Hindlimb muscle (tissue), 1 donor: ENCODE measurements around the gene OGG1. TPM values are rescaled to one million over a fixed set of nuclear protein-coding genes. Genes with fewer than 3 reads are reported as not detected.
"Not testable (repeated sequence)": the region's sequence is repeated elsewhere in the genome, so short reads cannot be mapped to it uniquely, and the experiment has no call there.

Source experiments
- DNase-seq: peaks from one replicate; pipeline ENCODE4 v3.0.0-alpha.2; 2013
- polyA plus RNA-seq: library from polyadenylated mRNA; unstranded; fragments of 120-200 nt; gene quantifications from one replicate; pipeline ENCODE4 v1.2.1, GENCODE V29; 2013; ENCODE audit not compliant: insufficient read length

OGG1 gene
- polyA plus RNA-seq, 1 donor: 33.1 TPM

DNA sequence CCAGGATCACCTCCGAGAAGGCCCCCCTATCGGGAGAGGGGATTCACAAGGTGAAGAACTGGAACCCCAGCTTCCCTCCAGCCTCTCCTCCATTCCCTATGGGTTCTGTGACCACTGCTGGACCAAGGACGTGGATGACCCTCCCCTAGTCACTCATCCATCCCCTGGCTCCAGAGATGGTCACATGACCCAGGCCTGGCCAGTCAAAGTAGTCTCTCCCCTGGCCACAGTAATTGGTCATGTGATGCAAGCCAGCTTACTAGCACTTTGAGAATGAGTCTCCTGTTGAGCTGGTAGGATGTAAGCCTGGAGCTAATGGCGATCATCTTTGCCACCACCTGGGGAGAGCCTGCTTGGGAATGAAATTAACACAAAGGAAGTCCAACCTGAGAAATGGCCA lies 16.1 kb downstream of the OGG1 start:
- no peak for DNase-seq

DNA sequence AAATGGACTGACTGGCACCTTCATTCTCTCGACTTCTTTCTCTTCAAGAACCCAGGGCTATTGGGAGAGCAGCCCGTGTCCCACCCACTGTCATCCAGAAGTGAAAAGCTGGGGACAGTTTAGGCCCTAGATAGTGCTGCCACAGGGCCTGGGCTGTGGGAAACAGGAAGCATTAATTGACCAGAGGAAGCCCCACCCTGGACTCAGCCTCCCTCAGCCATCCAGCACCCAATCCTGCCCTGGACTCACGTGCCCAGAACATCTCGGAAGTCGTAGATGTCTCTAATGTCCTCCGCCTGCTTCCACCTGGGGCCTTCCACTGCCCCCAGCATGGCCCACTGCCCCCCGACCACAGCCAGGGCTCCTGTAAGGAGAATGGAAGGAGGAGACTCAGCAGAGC lies 17.7 kb downstream of the OGG1 start:
- DNase-seq: no peak

DNA sequence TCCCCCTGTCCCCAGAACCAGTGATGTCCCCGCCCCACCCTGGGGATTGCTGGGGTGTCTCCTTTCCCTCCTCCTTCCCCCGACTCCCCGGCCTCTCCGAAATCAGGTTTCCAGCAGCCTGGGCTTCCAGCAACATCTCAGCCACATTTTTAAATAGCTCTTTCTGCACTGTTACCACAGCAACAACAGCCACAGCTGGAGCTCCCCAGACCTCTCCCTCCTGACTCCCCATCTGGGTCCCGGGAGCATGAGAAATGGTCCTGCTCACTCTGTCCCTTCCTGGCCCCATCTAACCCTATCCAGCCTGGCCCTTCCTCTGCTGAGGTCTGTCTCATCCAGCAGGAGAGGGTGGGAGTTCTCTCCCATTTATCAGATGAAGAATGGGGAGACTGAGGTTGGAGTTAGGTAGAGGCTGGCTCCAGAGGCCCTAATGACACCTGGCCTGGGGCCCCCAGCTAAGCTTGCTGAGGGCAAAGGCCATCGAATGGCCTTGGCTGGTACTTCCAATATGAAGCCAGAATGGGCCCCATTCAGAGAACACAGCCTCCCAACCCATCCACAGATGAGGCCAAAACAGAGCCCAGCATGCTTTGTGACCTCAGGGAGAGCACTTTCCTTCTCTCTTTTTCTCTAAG lies 18.5 kb downstream of the OGG1 start:
- no peak for DNase-seq

DNA sequence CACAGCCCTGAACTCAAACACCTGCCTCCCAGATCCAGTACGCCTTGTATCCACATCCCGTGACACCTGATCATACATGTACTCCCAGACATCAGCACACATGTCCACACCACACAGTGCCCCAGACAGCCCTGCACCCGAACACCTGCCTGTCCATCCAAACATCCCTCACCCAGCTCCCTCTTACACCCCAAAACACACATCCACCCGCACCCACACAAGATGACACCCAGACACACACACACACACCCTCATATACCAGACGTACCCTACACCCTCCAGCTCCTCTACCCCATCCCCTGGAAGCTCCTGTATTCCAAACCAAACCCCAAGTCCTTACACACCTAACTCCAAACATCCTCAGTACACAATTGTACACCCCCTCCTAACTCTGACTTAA lies 19.3 kb downstream of the OGG1 start:
- no peak for DNase-seq

DNA sequence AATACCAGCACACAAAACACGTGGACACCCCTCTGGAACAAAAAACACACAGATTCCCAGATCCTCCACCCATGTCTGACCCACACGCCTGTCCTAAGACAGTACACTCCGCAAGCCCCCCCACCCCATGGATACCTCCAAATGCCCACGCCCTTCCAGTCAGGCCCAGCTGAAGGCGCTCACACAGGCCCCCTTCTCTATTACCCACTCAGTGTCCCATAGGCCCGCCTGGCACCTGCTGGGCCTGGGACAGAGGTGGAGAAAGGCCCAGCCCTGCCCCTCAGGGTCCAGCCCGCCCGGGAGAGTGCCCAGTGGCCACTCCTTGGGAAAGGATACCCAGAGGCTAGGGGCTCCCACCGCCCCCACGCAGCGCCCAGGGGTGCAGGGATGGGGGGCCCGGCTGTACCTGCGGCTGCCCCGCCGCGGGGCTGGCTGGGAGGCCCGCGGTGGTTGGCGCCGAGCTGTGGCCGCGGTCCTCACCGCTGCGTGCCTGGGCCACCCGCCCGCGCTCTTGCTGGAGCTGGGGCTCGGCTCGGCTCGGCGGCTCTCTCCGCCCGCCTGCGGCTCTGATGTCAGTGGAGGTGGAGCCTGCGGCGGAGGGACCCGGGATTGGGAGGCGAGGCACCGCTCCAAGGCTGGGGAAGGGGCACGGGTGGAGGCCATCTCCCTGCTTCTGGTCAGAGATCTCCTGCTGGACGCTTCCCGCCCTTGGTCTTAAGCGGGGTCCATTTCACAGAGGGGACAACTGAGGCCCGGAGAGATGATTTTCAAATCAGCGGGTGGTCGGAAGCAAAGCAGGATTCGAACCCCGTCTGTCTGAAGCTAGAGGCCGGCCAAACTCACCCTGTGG lies 19.9 kb downstream of the OGG1 start, which contains the start of gene CAMK1:
Gene CAMK1, minus strand, starts transcription at position 522 of the 850 bp plus-strand sequence. CDS start 2,198 bp downstream, outside the sequence.
- DNase-seq: peak; percentile 85

DNA sequence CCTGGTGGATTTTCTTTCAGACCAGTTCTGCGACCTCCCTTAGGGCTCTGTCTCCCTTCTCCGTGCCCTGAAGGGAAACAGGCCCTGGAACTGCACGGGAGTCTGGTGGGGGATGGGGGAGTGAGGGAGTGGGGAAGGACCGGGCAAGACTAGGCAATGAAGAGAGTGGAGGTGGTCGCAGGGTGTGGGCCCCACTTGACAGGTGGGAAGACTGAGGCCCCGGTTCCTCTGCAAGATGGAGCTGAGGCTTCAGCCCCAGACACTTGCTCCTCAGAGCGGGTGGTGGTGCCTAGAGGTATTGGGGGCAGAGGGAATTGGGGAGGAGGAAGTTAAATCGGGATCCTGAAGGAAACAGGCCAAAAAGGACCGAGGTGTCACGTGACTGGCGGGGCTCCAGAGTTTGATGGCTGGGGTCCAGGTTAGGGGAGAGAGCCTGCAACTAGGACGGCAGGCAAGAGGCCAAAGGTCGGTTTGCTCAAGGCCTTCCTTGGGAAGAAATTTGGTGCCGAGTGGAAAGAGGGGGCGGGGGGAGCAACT lies 20.6 kb downstream of the OGG1 start:
- DNase-seq: peak; percentile 69

DNA sequence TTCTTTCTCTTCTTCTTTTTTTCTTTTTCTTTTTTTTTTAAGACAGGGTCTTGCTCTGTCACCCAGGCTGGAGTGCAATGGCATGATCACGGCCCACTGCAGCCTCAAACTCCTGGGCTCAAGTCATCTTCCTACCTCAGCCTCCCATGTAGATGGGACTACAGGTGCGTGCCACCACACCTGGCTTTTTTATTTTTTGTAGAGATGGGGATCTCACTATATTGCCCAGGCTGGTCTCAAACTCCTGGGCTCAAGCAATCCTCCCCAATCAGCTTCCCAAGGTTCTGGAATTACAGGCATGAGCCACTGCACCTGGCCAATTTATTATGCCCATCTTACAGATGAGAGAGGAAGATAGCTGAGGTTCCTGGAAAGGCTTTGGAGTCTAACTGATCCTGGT lies 21.3 kb downstream of the OGG1 start:
- not testable (repeated sequence) for DNase-seq

DNA sequence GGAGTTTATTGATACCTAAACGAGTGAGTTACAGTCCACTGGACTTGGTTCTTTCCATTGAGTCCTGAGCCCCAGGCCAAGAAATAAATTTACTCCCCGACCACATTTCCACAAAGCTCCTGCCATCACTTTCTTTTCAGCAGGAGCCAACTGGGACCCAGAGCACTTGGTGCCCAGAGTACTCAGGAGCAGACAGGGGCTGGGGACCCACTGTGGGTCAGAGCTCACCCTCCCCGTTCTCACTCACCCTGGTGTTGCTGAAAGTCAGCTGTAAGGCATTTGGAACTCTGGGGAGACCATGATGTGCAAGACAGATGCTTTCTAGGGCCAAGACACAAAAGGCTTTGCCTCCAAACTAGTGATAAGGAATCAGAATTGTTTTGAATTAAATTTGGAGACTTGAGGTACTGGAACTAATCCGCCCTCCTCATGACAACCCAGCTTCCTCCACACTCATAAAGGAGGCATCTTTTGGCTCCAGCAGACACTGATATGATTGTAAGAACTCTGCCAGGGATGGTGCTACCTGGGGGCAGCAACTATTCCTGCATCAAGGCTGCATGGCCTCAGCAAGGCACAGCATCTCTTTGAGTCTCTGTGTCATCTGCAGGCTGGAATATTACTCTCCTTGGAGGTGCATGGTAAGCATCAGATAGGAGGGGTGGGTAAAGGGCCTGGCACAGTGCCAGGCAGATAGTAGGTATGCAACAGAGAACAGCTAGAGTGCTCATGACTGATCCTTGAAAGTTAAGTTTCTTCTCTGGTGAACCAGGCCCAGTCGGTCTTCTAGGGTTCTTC lies 27.3 kb downstream of the OGG1 start:
- no peak for DNase-seq

DNA sequence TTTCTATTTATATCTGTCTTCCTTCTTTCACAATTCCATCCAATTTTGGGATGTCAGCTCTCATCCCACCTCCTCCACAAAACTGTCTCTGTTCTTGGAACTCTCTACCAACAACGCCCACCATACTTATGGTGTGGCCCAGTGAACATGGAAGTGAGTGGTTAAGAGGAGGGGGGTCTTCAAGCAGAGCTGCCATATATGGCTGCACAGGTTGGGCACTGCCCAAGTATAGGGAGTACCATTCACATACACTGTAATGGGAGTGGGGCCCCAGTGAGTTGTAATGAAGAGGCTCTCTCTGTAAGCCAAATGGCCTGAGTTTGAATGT lies 27.9 kb downstream of the OGG1 start:
- no peak for DNase-seq

DNA sequence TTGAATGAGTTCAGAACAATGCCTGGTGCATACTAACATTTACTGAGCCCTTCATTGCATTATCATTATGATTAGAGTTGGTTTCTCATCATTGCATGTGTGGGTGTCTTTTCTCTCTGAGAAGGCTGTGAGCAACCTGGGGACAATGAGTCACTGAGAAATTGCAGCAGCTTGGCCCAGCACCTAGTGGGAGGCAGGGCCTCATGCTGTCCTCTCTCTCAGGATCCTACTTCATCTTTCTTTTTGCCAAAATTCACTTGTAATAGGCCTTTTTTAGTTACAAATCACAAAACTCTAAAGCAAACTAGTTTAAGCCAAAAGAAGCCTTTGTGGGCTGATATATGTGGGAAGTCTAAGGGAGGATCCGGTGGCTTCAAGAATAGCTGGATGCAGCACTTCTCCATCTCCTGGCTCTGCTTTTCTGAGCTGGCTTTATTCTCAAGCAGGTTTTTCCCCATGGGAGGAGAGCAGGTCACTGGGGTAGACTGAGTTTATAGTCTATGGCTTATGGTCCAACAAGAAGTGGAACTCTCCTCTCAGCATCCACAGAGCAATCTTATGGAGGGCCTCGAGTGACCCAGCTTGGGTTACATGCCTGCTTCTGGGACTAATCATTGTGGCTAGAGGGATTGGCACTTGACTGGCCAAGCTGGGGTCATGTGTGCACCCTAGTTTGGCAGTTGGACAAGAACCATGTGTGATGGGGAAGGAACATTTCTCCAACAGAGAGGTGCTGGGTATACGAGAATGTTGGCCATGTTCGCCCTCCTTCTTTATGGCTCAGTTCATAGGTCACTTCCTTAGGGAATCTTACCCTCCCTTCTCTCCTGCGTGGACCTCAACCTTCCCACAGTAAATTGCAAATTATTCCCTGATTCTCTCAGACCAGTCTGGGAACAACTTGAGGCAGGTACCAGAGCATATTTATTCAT lies 28.7 kb downstream of the OGG1 start:
- no peak for DNase-seq

DNA sequence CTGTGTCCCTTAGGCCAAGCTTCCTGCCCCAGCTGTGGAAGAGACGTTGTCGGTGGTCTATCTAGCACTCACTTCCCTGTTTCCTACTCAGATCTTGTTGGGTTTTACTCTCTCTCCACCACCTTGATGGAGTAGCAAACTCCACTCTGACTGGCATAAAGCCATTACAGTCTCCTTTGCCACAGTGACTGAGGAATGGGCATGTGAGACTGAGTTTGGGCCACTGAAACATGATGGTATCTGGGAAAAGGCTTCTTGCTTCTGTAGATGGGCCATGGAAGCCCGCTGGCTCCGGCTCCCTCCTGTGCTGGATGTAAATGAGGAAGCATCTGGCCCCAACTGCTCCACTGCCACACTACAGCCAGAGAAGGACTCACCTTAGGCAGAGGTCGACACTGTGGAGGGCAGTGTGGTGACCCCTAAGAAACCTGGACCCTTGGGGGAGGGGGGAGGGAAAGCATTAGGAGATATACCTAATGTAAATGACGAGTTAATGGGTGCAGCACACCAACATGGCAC lies 29.4 kb downstream of the OGG1 start:
- no peak for DNase-seq

DNA sequence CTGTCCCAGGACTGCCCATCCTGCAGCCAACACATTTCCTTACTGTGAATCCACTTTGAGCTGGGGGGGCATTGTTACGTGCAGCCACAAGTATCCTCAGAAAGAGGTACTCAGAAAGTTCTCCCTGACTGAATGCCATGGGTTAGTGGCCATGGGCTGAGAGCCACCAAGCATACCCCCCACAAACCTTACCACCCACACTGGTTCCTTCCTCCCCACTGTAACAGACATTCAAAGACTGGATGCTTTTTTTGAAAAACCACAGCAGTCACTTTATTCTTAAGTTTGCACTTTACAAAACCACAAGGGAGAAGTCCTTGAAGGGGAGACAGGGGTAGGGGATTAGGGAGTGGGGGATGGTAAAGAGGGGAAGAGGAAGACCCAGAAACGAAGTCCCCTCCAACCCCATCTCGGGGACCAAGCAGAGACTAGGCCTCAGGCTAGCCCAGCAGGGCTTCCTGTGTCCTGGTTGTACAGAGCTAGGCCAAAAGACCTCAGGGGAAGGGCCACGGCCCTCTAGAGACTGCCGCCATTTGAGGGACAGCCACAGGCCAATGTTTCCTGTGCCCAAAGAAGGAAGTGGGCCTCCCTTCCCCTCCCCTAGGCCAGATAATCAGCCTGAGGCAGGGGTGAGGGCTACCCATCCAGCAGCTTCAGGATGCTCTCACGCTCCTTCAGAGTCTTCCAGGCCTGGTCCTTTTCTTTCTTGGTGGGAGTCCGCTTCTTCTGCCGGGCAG lies 30.1 kb downstream of the OGG1 start:
- no peak for DNase-seq

DNA sequence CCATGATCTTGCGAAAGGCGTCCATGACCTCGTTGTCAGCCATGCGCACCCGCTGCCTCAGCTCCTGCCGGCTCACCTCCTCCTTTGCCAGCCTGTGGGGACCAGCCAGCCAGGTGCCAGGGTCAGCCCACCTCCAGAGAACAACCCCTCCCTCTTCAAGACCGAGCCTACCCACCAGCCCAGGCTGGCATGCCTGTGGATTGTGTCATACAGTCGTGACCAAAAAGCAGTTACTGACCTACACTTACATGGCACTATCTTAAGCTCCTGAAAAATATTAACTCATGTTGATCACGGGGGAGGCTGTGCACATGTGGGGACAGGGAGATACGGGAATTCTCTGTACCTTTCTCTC lies 30.7 kb downstream of the OGG1 start:
- no peak for DNase-seq

DNA sequence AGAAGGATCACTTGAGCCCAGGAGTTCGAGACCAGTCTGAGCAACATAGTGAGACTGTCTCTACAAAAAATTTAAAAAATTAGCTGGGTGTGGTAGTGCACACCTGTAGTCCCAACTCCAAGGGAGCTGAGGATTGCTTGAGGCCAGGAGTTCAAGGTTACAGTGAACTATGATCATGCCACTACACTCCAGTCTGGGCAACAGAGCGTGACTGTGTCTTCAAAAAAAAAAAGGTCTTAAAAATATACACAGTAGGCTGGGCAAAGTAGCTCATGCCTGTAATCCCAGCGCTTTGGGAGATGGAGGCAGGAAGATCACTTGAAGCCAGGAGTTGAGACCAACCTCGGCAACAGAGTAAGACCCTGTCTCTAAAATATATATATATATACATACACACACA lies 31.2 kb downstream of the OGG1 start:
- no peak for DNase-seq

DNA sequence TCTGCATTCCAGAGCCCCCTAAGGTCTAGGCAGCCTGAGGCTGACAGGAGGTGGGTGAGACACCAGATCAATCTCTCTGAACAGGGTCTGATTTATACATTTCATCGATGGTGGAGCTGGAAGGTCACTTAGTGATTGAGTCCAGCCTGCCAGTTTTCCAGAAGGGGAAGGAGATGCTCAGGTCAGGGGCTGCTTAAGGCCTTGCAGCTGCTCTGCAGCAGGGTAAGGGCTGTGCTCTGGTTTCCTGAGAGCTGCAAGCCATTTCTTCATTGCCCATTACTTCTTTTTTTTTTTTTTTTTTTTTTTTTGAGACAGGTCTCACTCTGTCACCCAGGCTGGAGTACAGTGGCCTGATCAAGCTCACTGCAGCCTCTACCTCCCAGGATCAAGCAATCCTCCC lies 31.8 kb downstream of the OGG1 start:
- DNase-seq: no peak

DNA sequence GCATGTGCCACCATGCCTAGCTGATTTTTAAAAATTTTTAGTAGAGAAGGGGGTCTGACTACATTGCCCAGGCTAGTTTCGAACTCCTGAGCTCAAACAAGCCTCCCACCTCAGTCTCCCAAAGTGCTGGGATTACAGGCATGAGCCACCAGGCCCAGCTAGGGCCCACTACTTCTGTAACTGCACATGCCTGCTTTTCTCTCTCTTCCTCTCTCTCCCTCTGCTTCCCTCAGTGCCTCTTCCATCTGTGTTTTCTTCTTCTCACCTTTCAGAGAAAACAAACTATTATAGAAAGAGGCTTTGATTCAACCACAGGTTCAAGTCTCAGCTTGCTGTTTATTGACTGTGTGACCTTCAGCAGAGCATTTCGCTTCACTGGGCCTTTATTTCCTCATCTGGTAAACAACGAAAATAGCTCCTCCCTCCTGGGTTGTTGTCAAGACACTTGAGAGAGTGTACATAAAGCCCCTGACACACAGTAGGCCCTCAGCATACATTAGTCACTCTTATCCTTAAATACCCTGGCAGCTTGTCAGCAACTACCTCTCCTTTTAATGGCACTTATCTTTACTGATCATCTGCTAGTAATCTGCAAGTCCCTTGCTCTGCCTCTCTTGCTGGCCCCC lies 32.3 kb downstream of the OGG1 start:
- no peak for DNase-seq

DNA sequence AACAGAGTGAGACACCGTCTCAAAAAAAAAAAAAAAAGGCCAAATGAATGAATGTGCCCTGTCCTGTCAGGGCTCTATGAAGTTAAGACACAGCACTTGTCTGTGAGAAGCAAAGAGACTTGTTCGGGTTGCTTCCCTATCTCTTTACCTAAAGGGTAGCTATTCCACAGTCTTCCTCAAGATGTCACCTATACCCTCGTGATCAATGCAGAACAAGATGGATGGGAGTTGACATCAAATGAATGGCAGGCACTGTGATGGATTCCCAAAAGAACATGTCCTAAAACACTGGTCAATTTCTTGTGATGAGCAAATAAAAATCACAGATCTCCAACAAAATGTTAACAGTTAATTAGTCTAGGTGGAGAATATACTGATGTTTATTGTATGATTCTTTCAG lies 33.0 kb downstream of the OGG1 start:
- no peak for DNase-seq

DNA sequence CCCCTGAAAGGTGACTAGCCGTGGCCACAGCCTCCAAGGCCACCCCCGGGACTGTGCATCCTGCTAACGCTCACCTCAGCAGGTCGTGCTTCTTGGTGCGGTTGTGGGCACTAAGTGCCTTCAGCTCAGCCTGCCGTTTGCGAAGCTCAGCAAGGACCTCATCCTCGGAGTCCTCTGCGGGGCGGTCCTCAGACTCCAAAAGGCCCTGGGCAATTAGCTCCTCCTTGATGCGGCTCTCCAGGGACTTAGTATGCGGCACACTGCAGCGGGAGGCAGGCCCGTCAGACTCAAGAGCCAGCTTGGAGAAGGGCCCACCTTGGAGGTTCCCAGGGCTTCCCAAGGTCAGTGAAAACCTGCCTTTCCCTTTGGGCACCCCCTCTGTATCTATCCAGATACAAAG lies 34.2 kb downstream of the OGG1 start:
- DNase-seq: no peak

DNA sequence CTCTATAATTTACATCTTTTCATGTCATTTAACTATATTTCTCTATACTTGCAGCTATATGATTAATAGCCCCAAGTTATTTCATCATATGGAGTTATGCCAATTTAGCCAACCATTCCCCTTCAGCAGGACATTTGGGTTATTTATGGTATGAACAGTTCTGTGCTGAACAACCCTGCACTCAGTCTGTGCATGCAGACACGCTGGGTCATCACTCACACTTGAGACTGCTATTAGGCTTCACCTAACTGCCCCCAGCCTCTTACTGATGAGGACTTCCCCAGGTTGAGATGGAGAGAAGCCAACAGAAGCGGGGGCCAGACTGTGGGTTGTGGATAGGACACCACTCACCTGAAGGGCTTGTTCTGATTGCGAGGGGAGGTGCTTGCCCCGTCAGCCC lies 35.2 kb downstream of the OGG1 start:
- no peak for DNase-seq

DNA sequence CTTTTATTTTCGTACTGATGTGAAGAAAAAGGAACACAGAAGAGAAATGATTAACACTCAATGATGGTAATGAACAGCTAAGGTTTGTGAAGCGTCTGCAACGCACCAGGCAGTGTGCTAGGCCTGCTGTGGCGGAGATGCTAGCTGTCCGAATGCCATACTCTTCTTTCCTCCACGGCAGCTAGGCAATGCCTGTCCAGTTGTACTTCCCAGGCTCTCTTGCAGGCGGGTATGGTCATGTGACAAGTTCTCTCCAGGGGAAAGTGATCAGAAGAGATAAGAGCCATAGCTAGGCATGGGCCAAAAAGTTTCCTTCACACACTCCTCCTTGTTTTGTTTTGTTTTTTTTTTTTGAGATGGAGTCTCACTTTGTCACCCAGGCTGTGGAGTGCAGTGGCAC lies 35.9 kb downstream of the OGG1 start:
- DNase-seq: no peak
